ACHN (cell line): ENCODE results near the gene FTO.

Experiments used
- DNase-seq: peaks from one replicate; pipeline ENCODE4 v3.0.0-alpha.2; 2015
- in situ Hi-C: cut with HindIII; loops from 2 replicates; pipeline ENCODE4 v1.10.0; 2017; ENCODE audit warnings: low sequenced_read_pairs, low pct_ligation_motif_present, low pct_unique_long_range_greater_than_20kb

FTO gene

DNA sequence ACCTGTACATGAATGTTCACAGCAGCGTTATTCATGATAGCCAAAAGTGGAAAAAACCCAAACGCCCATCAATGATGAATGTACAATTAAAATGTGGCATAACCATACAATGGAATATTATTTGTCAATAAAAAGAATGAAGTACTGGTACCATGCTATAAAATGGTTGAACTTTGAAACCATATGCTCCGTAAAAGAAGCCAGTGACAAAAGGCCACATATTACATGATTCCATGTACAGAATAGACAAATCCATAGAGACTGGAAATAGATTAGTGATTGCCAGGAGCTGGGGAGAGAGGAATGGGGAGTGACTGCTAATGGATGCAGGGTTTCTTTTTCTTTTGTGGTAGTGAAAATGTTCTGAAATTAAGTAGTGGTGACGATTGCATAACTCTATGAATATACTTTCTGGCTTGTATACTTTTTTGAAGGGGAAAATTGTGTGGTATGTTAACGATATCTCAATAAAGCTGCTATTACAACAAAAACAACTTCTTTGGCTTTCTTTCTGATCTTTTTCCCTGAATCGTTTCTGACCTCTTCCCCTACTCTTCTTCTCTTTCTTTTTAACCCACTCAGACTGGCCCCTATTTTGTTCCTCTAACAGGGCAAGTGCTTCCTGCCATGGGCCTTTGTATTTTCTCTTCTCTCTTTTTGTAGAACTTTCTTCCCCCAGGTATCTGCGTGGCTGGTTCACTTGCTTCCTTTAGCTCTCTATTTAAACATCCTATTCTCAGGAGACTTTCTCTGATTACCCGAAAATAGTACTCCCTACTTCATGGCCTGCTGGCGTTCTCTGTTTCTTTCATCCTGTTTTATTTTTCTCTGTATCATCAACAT, 67.9 kb downstream of the FTO start:
- no peak for DNase-seq
- in situ Hi-C loops, result no loop called here

GRCh38 chr16:53773150-53773846, 69.3 kb downstream of the FTO start:
- DNase-seq, result peak; percentile 91
- in situ Hi-C loops, result no loop called here

GRCh38 chr16:53773881-53774280, 69.9 kb downstream of the FTO start:
- DNase-seq, result no peak
- in situ Hi-C loops, result no loop called here

- in situ Hi-C loops, result no loop called here
Observed at GRCh38 chr16:53775106-53775820, 71.3 kb downstream of the FTO start.

DNA sequence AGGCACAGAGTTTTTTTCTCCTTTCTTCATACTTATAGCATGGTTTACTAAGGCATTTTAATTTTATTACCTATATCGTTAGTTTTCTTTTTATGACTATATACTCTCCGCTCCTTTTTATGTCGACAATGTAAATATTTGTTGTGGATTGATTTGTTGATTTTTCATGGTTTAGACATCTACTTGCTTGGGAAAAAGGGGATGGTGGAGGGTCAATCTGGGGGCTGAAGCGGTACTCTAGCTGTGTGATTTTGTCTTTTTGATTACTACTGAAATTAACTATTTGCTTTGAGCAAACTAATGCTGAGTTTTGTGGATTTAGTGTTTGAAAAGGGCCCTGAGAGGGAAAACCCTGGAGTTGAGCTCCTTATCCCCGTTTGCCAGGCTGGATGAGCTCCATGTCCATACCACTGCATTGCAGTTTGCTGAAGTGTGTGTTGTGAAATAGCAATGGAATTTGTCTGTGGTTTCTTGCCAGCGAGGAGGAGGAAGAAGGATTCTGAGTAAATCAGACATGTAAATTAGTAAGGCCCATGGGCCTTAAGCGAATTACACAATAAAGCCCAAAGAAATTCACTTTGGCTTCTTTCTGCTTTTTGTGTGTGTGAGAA, 72.0 kb downstream of the FTO start:
- in situ Hi-C loops, result no loop called here
- peak; percentile 88 for DNase-seq

More at GRCh38 chr16:53775106-53775820, 71.3 kb downstream of the FTO start:
- no peak for DNase-seq

DNA sequence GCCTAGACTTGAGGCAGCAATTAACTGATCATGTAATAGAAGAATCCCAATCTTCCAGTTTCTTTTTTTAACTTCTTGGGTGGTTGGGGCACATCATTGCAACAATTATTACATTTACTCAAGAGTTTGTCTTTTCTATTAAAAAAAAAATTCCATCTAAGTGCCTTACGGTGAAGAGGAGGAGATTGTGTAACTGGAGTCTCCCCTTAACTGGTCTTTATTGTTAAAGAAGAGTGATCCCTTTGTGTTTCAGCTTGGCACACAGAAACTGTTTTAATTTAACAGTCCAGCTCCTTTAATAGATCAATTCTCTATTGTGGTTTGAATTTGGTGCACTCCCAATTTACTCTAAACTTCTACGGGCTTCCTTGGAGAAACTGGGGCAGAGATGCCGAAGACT, 75.2 kb downstream of the FTO start:
- DNase-seq, result no peak
- in situ Hi-C loops, result no loop called here

GRCh38 chr16:53780051-53780450, 76.1 kb downstream of the FTO start:
- in situ Hi-C loops, result no loop called here

DNA sequence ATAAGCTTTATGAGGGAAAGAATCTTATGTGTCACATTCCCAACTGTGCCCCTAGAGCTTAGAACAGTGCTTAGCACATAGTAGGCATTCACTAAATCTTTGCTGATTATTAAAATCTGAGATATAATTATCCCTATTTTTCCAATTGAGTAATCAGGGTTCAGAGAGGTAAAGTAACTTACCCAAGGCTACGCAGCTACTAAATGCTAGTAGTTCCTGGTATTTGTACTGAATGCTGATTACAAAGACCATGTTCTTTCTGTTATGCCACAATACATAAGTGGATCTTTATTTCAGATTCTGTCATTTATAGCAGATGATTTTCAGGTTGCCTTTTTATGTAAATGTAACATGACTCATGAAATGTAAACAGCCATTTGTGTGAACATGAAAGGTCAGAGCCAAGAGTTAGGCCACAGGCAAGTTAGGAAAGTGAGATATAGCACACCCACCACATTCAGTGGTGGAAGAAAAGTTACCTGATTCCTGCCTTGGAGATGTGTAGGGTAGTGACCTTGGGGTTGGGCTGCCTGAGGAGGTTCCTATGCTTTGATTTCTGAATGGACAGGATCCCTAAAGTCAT, 77.2 kb downstream of the FTO start:
- no peak for DNase-seq
- in situ Hi-C loops, result no loop called here

More at GRCh38 chr16:53780051-53780450, 76.1 kb downstream of the FTO start:
- DNase-seq, result no peak

DNA sequence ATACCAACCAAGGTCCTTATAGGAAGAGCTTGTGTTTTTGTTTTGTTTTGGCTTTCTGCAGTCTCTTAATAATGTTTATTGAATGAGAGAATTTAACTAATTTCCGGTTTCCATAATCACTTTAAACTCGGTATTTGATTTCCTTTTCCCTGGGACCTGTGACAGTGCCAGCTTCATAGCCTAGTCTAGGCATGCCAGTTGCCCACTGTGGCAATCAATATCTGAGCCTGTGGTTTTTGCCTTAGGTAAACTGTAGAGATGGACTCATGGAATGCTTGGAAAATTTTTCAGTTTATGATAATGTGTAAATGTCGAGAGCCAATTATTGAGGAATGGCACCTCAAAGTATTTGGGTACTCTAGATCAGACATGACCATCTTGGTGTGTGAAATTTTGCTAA, 78.2 kb downstream of the FTO start:
- in situ Hi-C loops, result no loop called here

GRCh38 chr16:53784291-53784690, 80.3 kb downstream of the FTO start:
- peak; percentile 54 for DNase-seq
- in situ Hi-C loops, result no loop called here

More for the DNA sequence above, 78.2 kb downstream of the FTO start:
- DNase-seq, result no peak

DNA sequence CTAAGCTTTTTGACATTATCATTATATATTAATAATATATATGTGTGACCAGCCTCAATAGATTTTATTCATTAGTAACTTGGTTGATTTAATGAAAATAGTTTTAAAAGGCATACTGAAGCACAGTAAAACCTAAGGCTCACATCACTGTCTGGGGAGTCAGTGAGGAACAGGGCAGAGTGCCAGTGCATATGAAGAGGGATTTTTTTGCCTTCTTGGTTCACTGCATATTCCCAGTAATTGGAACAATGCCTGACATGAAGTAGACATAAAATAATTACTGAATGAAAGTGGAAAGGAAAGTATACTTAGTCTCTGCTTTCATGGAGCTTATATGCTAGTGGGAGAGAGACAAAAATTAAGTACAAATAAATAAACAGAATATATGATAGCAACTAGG, 81.1 kb downstream of the FTO start:
- no peak for DNase-seq
- in situ Hi-C loops, result no loop called here

DNA sequence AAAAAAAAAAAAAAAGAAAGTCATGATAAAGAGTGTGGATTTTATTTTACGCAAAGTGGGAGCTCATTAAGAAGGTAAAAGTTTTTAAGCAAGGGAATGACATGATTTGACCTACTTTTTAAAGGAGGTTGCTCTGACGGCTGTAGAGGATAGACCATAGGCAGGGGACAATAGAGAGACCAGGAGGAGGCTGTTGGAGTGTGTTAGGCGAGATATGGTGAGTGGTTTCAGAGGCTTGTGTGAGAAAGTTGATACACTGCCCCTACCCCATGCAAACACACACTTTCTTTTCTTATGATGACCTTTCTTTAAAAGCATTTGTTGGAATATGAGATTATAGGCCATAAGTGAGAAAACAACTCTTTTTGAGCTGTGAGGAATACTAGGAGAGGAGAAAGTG, 82.0 kb downstream of the FTO start:
- no peak for DNase-seq
- in situ Hi-C loops, result no loop called here

- in situ Hi-C loops, result no loop called here
- DNase-seq, result no peak
Observed at GRCh38 chr16:53787423-53787822, 83.5 kb downstream of the FTO start.

- peak; percentile 81 for DNase-seq
- in situ Hi-C loops, result no loop called here
Observed at GRCh38 chr16:53789137-53789536, 85.2 kb downstream of the FTO start.

DNA sequence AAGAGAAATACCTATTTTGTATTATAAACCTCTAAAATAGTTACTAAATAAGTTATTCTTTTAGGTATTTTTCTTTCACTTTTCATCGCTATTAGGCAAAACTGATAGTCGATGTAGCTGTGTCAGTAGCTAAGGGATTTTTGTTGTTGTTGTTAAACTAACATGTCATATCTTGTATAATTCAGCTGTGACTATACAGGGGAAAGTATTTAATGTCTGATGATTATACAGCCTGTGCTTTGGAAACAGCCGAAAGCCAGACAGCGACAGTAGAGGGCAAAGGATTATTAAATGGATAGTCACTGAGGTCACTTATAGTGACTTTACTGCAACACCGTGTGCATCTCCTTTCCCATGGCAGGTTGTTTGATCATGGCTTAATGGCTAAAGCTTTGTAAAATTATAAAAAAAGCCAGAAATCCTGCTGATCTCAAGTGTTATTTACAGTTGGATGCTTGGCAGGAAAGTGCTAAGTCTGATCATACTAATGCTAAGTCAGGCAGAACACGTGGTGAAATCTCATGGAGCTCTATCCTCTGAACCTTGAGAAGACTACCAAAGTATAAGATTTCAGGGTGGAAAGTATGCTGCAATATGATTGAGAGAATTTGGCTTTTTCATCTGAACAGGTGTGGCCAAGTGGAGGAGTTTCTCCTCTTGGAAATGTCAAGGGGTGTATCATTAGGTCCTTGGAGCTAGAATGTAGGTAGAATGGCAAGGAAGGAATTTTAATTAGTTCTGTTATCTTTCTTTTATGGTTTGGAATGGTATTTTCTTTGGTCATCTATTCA, 88.4 kb downstream of the FTO start:
- peak; percentile 44 for DNase-seq
- in situ Hi-C loops, result no loop called here

DNA sequence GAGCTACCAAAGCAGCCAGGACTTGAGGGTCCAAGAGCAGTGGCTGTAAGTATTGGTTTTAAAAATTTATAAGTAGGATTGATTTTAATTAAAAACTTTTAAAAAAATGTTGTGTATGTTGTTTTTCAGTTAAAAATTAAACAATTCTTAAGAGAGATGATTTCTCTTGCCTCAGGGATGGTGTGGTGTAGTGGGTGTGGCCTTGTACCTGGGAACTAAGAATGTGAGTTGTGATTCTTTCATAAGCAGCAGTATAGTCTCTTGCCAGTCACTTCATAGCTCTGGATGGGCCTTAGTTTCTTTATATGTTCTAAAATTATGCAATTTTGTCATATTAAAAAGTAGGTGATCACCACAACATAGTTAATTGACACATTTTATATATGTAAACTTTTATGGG, 99.5 kb downstream of the FTO start:
- in situ Hi-C loops, result no loop called here
- no peak for DNase-seq

- DNase-seq, result no peak
- in situ Hi-C loops, result no loop called here
Observed at GRCh38 chr16:53803998-53804397, 100.0 kb downstream of the FTO start.

- DNase-seq, result no peak
- in situ Hi-C loops, result no loop called here
Observed at GRCh38 chr16:53804467-53804866, 100.5 kb downstream of the FTO start.
